Prostate gland (tissue), 2 donors: ENCODE measurements around the gene TMEM131. TPM values are rescaled to one million over a fixed set of nuclear protein-coding genes. Genes with fewer than 3 reads are reported as not detected.

Experiments
- DNase-seq: peaks from one replicate; pipeline ENCODE4 v3.0.0-alpha.2; 2019; ENCODE audit warnings: low spot score
- H3K27ac ChIP-seq, 2 donors: fragments of 200-600 bp; sonication (generic); 2 replicates each; pipeline ENCODE4 v1.5.1; 2017 to 2019
- H3K27me3 ChIP-seq: fragments of 200-600 bp; sonication (generic); replicated peaks from 2 replicates; pipeline ENCODE4 v1.5.1; 2019; ENCODE audit not compliant: insufficient read depth
- H3K36me3 ChIP-seq, 2 donors: fragments of 200-600 bp; sonication (generic); 1 replicate in 1 of 2; 2 replicates in 1 of 2; pipeline versions ENCODE4 v1.5.1 to v1.8.1; 2017 to 2019
- H3K4me1 ChIP-seq: fragments of 200-600 bp; sonication (generic); replicated peaks from 2 replicates; pipeline ENCODE4 v1.5.1; 2019
- H3K4me3 ChIP-seq, 2 donors: fragments of 200-600 bp; sonication (generic); 2 replicates each; pipeline ENCODE4 v1.5.1; 2017 to 2019
- H3K9me3 ChIP-seq: fragments of 200-600 bp; sonication (generic); 2 replicates; pipeline ENCODE4 v1.5.1; 2017
- POLR2A ChIP-seq: fragments of 450-650 bp; IDR thresholded peaks from one replicate; pipeline ENCODE4 v1.6.1; 2016; ENCODE audit warnings: antibody characterized with exemption, mild to moderate bottlenecking
- POLR2AphosphoS5 ChIP-seq: sonication (generic); formaldehyde crosslinking; IDR thresholded peaks from one replicate; pipeline ENCODE4 v1.6.1; 2017; ENCODE audit warnings: antibody characterized with exemption
- WGBS: methylation state at CpG from one replicate; pipeline ENCODE4 v1.1.5; 2018; 5-methylcytosine and 5-hydroxymethylcytosine counted together
- intact Hi-C: fragments of 100-400 bp; cut with DNase I; formaldehyde crosslinking; loops from one replicate; pipeline ENCODE4 v1.14.2; 2022
- total RNA-seq, 2 donors: library from RNA; depleted of rRNA; stranded (reverse); fragments of >200 nt; gene quantifications; one replicate each; pipeline ENCODE4 v1.1.0, GENCODE V29; 2016
- TF ChIP-seq, protein P1 (sequence below), 4 experiments: fragments of 200-600 bp in 2 of 4; fragments of 450-650 bp in 2 of 4; sonication (generic) in 2 of 4; IDR thresholded peaks; 1 replicate in 3 of 4; 2 replicates in 1 of 4; pipeline ENCODE4 v1.5.1; 2016 to 2019; ENCODE audit warnings: antibody characterized with exemption in 4 of 4, mild to moderate bottlenecking in 2 of 4, moderate library complexity in 2 of 4

TMEM131 gene
- total RNA-seq, 2 donors from 2014 or later, result 40.6 to 42.0 TPM

- Histone ChIP-seq H3K27me3 (no peaks in the 10 kb centered on the region), H3K27ac (no peak overlapping the region), H3K36me3 (no peaks in the 10 kb centered on the region), H3K4me3 (no peak overlapping the region), H3K9me3 (no peaks in the 10 kb centered on the region), H3K4me1 (no peaks in the 10 kb centered on the region)
- WGBS, result 85% methylated on average over 4 of the region's 4 CpGs
- intact Hi-C loops, result no loop called here
- TF ChIP-seq, protein P1, sequence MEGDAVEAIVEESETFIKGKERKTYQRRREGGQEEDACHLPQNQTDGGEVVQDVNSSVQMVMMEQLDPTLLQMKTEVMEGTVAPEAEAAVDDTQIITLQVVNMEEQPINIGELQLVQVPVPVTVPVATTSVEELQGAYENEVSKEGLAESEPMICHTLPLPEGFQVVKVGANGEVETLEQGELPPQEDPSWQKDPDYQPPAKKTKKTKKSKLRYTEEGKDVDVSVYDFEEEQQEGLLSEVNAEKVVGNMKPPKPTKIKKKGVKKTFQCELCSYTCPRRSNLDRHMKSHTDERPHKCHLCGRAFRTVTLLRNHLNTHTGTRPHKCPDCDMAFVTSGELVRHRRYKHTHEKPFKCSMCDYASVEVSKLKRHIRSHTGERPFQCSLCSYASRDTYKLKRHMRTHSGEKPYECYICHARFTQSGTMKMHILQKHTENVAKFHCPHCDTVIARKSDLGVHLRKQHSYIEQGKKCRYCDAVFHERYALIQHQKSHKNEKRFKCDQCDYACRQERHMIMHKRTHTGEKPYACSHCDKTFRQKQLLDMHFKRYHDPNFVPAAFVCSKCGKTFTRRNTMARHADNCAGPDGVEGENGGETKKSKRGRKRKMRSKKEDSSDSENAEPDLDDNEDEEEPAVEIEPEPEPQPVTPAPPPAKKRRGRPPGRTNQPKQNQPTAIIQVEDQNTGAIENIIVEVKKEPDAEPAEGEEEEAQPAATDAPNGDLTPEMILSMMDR (IDR thresholded peaks at IDR 0.05), result no peak
- TF ChIP-seq POLR2AphosphoS5 (no peak), POLR2A (no peak)
- DNase-seq, result no peak
Measured at GRCh38 chr2:97741686-97742085, 254.1 kb downstream of the TMEM131 start.

DNA sequence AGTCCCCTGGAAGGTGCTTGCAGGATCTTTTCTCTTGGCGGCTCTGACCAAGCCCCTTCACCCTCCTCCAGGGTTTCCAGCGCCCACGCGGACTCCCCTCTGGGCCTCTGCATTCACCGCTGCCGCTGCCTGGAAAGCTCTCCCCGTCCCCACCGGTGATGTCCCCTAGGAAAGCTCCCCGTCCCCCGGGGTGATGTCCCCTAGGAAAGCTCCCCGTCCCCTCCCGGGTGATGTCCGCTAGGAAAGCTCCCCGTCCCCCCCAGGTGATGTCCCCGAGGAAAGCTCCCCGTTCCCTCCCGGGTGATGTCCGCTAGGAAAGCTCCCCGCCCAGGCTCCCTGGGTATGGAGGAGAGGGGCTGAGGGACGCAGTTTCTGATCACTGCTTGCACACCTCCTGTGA, 254.5 kb downstream of the TMEM131 start:
- H3K27me3 ChIP-seq, result no peaks in the 10 kb centered on the region
- WGBS, result 87% methylated on average over 20 of the region's 20 CpGs
- TF ChIP-seq, protein P1 (IDR thresholded peaks at IDR 0.05), result no peak
- TF ChIP-seq POLR2AphosphoS5, result no peak
- no peak for TF ChIP-seq POLR2A
- no peaks in the 10 kb centered on the region for H3K9me3 ChIP-seq
- H3K27ac ChIP-seq, result no peak overlapping the region
- no peak for DNase-seq
- H3K4me1 ChIP-seq, result no peaks in the 10 kb centered on the region
- no peak overlapping the region for H3K4me3 ChIP-seq
- intact Hi-C loops, result no loop called here
- H3K36me3 ChIP-seq, result no peaks in the 10 kb centered on the region

DNA sequence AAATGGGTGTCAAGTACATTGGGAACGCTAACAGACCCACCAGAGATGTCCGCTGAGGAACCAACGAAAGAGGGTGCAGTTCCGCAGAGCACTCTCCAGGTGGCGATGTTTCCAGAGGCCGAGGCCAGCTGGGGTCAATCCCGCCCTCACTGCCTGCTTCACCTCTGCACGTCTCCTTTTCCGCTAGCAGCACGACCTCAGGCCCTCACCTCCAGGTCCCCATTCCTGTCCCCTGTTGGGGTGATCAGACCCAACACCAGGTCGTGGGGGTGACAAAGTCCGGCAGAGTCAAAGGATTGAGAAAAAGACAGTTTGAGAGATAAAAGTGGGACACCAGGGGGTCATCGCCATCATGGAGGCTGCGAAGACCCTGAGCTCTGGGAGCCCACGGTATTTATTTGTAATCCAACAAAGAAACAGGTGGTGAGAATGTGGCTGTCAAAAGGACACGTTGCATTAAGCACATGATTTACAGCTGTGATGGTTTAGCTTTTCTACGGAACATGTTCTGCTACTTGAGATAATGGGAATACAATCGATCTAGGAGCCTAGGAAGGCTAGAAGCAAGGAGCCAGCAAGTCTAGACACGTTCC, 255.1 kb downstream of the TMEM131 start:
- H3K4me1 ChIP-seq, result no peaks in the 10 kb centered on the region
- no peak overlapping the region for H3K27ac ChIP-seq
- no peaks in the 10 kb centered on the region for H3K9me3 ChIP-seq
- no peak overlapping the region for H3K4me3 ChIP-seq
- no peaks in the 10 kb centered on the region for H3K36me3 ChIP-seq
- TF ChIP-seq POLR2A, result no peak
- TF ChIP-seq, protein P1 (IDR thresholded peaks at IDR 0.05), result peak; percentile 15 to 51 (median 34)
- intact Hi-C loops, result no loop called here
- DNase-seq, result no peak
- H3K27me3 ChIP-seq, result no peaks in the 10 kb centered on the region
- 33% methylated on average over 19 of the region's 19 CpGs for WGBS

- H3K4me3 ChIP-seq, result no peak overlapping the region
- TF ChIP-seq POLR2AphosphoS5 (no peak), POLR2A (no peak)
- TF ChIP-seq, protein P1 (IDR thresholded peaks at IDR 0.05), result no peak
- intact Hi-C loops, result no loop called here
- H3K36me3 ChIP-seq, result no peaks in the 10 kb centered on the region
- WGBS, result 81% methylated on average over 5 of the region's 5 CpGs
- no peak for DNase-seq
- H3K9me3 ChIP-seq, result no peaks in the 10 kb centered on the region
- no peak overlapping the region for H3K27ac ChIP-seq
- H3K4me1 ChIP-seq, result no peaks in the 10 kb centered on the region
- H3K27me3 ChIP-seq, result no peaks in the 10 kb centered on the region
Measured at GRCh38 chr2:97739893-97740245, 255.9 kb downstream of the TMEM131 start.
